Ammon's horn (tissue), 1 donor: Measurements from ENCODE around the gene SMTNL1.
"Not testable (repeated sequence)": the region's sequence is repeated elsewhere in the genome, so short reads cannot be mapped to it uniquely, and the experiment has no call there.

ENCODE experiments used
- DNase-seq: peaks from one replicate; pipeline ENCODE4 v3.0.0-alpha.2; 2016; ENCODE audit warnings: low spot score

The SMTNL1 gene

DNA sequence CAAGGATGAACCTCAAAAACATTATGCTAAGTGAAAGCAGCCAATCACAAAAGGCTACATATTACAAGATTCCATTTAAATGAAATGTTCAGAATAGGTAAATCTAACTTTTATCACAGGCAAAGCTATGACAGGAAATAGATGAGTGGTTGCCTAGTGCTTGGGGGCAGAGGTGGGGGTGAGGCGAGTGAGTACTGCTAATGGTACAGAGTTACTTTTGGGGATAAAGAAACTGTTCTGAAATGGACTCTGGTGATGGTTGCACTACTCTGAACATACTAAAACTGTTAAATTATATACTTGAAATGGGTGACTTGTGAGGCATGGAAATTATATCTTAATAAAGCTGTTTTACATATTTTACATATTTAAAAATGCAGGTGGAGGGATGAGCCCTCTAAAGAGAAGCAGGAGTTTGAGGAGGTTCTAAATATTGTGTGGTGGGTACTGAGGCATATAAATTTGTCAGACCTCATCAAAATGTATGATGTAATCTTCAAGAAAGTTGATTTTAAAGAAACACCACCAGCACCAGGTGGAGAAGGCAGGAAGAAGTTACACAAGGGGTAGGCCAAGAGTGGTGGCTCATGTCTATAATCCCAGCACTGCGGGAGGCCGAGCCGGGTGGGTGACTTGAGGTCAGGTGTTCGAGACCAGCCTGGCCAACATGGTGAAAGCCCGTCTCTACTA is 25.5 kb upstream of the SMTNL1 start:
- DNase-seq: no peak

GRCh38 chr11:57512646-57513451 is 24.5 kb upstream of the SMTNL1 start:
- no peak for DNase-seq

DNA sequence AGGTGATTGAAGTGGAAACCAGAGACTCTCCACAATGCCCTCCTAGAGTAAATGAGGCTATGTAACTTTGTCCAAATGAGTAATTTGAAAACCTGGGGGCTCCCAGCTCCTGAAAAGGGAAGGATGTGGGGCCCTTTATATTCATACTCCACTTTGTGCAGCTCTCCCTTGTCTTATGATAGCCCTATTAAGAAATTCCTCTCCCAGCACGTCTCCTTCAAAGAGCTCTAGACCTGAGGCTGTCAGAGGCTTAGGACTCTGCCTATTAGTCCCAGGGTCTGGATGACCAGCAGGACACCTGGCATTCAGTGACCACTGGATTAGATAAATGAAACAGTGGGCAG is 24.0 kb upstream of the SMTNL1 start:
- no peak for DNase-seq

DNA sequence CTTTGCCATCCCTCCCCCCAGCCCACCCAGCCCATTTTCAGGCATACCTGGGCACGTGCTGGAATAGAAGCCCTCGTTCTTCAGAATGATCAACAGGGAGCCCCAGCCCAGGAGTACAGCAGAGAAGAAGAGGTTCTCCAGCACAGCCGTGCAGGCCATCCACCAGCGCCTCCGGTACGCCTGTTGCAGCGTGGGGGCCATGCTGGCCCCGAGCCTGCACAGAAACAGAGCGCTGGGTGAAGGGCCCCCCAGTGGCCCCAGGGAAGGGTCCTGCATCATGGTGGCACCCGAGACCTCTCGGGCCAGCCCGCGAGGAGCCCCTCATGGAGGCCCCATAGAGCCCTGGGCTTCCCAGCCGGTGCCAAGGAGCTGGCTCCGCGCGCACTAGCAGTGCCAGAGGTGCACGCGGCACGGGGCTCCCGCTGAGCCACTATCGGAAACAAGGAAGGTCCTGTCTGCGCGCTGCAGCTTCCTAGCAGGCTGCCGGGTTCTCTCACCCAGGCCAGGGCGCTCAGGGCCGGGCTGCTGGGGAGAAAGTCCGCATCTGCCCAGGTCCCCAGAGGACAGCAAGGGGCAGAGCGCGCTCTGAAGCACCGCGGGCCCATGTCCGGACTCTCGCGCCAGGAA is 23.4 kb upstream of the SMTNL1 start:
- no peak for DNase-seq

- no peak for DNase-seq
Observed at GRCh38 chr11:57514538-57515331, 22.7 kb upstream of the SMTNL1 start.

DNA sequence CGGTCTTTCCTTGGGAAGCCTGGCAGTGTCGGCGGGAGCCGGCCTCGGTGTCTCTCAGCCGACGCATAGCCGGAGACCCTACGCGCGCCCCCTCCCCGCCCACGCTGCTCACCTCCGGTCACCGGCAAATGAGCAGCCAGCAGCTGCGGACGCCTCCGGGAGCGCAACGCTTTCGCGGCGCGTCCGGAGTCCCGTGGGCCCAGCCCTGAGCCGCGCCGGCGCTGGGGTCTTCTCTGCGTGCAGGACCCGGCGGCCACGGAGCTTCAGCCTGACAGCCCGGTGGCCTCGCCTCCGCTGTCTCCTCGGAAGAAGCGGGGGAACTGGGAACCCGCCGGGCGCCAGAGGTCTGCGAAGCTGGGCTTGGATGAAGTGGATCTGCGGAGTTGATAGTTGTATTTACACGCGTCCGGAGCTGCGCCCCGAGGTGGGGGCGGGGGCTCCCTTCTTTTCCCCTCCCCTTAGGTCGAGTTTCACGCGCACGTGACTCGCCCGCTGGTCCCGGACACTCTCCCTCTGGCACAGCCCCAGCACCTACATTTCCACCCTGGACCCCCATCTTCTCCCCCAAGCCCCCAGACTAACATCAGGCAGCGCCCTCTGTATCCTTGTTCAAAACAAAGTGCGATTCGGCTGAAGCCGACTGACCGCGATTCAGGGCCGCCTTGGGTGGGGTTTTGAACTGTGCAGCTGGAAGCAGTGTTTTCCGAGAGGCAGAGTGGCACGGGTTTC is 21.9 kb upstream of the SMTNL1 start, which contains the start of gene SLC43A1:
TSS of gene SLC43A1 (minus strand) at position 371 of the 729 bp plus-strand sequence. CDS start 1,591 bp downstream, outside the sequence.
- DNase-seq: no peak

DNA sequence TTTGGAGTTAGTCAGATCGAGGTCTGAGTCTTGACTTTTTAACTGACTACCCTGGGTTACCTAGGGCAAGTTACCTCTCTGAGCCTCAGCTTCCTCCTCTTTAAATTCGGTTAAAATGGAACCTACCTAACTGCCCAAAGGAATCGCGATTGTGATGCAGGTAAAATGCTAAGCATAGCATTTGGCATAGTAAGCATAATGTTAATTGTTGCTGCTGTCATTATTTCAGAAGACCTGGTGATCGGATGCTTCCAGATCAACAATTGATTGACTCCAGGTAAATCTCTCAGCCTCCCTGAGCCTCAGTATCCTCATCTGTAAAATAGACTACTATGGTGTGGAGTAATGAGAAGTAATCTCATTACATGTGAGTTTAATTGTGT is 21.3 kb upstream of the SMTNL1 start:
- DNase-seq: no peak

DNA sequence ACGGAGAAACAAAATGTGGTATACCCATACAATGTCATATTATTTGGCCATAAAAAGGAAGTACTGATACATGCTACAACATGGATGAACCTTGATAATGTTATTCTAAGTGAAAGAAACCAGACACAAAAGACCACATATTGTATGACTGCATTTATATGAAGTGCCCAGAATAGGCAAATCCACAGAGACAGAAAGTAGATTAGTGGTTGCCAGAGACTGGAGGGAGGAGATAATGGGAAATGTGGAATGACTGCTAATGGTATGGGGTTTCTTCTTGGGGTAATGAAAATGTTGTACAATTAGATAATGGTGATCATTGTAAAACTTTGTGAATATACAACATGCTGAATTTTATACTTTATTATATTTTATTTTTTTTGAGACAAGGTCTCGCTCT is 16.3 kb upstream of the SMTNL1 start:
- DNase-seq: no peak

GRCh38 chr11:57523419-57523818 is 14.0 kb upstream of the SMTNL1 start:
- DNase-seq: no peak

DNA sequence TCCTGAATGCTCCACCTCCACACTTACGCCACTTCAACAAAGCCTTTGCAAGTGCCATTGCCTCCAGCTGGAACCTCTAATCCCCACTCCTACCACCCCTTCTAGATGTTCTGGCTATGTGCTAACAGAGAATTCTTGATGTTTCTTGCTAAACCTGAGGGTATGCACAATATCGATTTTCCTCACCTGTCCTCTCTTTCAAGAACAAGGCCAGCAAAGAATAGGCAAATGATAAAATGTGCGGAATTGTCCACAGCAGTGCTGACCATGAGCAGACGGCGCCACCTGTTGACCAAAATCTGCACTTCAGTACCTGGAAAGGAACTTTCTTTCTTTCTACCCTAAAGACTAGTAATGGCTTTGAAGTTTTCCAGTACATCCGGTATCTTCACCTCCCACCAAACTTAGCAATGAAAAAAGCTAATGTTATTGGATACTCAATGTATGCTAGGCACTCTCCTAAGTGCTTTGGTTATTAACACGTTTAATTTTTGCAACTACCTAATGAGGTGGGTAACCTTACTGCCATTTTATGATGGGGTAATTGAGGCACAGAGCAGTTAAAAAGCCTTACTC is 10.3 kb upstream of the SMTNL1 start:
- peak; percentile 79 for DNase-seq

DNA sequence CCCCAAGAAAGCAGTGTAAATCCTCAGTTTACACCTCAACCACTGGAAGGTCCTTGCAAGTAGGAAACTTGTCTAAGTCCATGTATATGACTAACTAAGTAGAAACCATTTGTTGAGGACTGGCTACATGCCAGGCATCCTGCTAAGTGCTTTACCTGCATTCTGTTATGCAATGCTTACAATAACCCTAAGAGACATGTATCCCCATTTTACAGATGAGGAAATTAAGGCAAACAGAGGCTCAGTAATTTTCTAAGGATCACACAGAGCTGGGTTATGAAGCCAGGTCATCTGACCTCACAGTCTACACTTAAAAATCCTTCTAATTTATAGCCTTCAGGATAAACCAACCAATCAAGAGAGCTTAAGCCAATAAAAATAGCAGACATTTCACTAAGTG is 8.4 kb upstream of the SMTNL1 start:
- DNase-seq: no peak

DNA sequence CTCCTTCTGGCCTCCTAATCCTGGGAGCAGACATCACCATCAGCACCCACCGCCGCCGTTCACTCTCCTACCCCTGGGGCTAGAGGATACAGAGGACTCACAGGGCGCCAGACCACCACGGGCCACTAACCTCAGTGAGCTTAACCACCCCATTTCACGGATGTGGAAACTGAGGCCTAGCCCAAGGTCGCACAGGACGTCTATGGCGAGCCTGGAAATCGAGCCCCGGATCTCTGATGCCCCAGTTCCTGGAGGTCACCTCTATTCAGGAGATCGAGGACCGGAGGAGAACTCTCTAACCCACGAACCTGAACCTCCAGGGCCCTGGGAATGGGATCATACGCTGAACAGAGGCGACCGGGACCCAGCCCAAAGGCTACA is 7.2 kb upstream of the SMTNL1 start:
- DNase-seq: no peak

DNA sequence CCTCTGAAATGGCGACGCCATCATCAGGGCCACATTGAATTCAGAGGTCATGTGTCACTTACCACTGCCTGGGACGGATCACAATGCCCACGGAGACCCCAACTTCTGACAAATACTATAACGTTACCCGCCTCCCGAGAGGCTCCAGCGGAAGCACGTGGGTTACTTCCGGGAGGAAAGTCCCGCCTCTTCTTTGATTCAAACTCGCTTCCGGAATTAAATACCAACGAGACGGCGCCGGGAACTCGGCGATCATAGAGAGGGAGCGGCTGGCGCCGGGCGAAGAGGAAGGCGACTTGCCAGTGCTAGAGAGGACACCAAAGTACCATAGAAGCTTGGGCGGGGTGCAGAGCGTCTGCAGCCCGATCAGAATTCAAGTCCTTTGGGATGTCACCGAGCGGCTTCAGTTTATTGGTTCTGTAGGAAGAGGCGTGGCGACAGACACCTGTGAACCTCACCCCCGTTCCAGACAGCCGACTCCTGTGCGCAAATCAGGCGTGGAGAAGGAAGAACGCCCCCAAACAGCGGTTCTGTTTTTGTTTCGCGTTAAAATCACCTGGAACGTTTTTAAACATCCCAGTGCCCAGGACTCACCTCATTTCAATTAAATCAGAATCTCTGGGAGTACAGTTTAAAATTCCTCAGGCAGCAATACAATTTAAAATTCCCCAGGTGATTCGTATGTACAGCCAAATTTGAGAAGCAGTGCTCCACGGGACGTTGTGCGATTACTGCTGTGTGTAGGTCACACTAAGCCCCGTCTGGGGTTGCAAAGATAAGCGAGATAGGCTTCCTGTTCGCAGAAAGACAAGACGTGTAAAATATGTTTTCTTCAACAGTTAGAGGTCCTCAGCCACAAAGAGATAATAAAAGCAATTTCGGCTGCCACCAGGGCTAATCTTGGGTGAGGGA is 6.5 kb upstream of the SMTNL1 start, which contains the start of gene TIMM10:
TSS of gene TIMM10 (minus strand) at position 159 of the 912 bp plus-strand sequence. CDS start 565 bp downstream, outside the sequence.
- DNase-seq: peak; percentile 98

- DNase-seq: not testable (repeated sequence)
Observed at GRCh38 chr11:57534449-57534848, 2.9 kb upstream of the SMTNL1 start.

- DNase-seq: no peak
Observed at GRCh38 chr11:57539342-57539741, 1.9 kb downstream of the SMTNL1 start.

DNA sequence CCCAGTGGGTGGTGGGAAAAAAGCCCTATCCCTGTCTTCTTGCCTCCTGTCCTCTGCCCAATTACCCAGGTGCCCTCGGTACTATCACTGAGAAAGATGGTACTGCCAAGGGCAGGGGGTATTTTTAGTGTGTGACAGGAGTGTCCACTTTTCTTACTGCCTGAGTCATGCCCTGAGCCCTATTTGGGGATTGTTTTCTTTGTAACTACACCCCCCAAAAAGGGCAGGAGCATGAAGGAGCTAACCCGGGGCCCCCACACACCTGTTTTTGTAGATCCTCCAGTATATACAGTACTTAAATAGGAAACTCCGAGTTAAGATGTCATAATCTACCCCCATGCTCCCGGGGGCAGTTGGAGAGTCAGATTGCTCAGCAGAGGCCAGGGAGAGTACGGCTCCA is 3.8 kb downstream of the SMTNL1 start:
- no peak for DNase-seq

GRCh38 chr11:57542582-57542981 is 5.2 kb downstream of the SMTNL1 start:
- no peak for DNase-seq

DNA sequence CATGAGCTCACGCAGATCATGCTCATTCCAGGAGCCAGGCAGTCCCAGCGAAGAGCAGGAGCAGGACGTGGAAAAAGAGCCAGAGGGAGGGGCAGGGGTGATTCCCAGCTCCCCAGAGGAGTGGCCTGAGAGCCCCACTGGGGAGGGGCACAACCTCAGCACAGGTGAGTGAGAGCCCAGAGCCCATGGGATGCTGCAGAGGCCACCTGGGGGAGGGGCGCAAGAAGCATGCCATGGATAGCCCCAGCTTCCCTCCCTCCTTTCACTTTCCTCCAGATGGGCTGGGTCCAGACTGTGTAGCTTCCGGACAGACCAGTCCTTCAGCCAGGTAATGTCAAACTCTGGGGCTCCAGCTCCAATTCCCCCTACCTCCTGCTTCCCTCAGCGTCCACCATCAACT is 6.2 kb downstream of the SMTNL1 start:
- no peak for DNase-seq

DNA sequence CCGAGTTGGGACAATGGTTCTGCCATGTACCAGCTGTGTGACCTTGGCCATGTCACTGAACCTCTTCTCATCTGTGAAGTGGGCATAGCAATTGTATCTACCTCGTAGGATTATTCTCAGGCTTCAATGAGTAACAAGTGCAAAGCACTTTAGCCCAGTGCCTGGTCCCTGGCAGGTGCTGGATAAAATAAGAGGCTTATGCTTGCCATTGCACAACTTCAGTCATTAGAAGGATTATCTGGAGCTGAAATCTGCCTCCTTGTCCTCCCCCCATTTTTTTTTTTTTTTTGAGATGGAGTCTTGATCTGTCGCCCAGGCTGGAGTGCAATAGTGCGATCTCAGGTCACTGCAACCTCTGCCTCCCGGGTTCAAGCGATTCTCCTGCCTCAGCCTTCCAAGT is 7.2 kb downstream of the SMTNL1 start:
- no peak for DNase-seq

DNA sequence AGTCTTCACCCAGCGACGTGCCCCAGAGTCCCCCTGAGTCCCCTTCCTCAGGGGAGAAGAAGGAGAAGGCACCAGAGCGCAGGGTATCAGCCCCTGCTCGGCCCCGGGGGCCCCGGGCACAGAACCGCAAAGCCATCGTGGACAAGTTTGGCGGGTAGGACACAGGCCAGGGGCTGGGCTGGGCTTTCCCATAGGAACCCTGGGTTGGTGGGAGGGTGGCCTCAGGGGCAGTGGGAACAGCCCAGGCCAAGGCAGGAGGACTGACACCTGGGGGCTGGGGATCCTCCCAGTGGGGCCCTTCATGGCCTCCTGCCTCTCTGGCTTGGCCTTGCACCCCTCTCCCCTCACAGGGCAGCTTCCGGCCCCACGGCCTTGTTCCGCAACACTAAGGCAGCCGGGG is 8.5 kb downstream of the SMTNL1 start:
- no peak for DNase-seq
